Stimulated activated CD4-positive, alpha-beta T cell treated with anti-CD3 and anti-CD28 coated beads, Interleukin-4, amount 100 ng/mL, for 24 hours (primary cell): ENCODE data around the gene KDM3A.

Experiments used
- DNase-seq: peaks from one replicate; pipeline ENCODE4 v3.0.0-alpha.2; 2020

The KDM3A gene

GRCh38 chr2:86523491-86523890, 82.3 kb downstream of the KDM3A start:
- DNase-seq = no peak

GRCh38 chr2:86525421-86526340, 84.5 kb downstream of the KDM3A start:
- no peak for DNase-seq

- DNase-seq = no peak
Observed at GRCh38 chr2:86533589-86533988, 92.4 kb downstream of the KDM3A start.

- DNase-seq = no peak
Observed at GRCh38 chr2:86541334-86541733, 100.2 kb downstream of the KDM3A start.
